GM19324 (cell line): ENCODE measurements around the gene USH2A.

Experiments used
- ATAC-seq: cut with Tn5 transposase; IDR thresholded peaks from one replicate; pipeline ENCODE4 v1.9.1; 2021; ENCODE audit warnings: mild to moderate bottlenecking, moderate library complexity; ENCODE audit not compliant: unreplicated experiment, low FRiP score

The USH2A gene

DNA sequence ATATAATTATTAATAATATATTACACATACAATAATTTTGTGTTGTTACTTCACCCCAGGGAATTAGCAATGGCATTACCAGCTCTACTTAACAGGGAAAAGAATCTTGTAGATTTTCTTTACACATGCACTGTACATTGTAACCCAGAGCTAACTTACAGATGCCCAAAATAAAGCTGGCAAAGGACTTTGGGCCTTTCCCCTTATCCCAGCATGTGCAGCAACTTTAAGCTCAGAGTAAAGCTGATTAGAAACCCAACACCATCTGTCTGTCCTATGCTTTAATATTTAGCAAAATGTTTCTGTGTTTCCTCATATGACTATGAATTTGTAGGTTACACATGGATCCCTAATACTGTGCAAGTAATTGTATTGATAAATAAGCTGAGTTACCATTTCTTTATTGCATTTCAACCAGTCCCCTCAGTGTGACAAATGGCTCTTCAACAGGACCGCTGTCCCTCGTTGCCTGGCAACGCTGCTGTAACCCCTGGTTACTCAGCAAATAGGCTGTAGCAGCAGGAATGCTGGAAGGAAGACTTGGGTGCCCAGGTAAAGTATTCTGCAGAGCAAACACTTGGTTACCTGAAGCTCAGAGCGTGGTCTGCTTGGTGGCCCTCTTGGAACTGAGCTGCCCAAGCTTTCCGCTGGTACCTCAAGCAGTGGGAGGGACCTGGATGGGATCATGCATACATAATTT, at the start of gene USH2A:
TSS of gene USH2A (minus strand) at position 628 of the 700 bp plus-strand sequence. CDS start 1,112 bp downstream, outside the sequence.
- ATAC-seq = no peak

- ATAC-seq = no peak
Observed at GRCh38 chr1:216466162-216466801, 43.0 kb upstream of the USH2A start.

GRCh38 chr1:216464489-216464888, 41.2 kb upstream of the USH2A start:
- ATAC-seq = no peak

DNA sequence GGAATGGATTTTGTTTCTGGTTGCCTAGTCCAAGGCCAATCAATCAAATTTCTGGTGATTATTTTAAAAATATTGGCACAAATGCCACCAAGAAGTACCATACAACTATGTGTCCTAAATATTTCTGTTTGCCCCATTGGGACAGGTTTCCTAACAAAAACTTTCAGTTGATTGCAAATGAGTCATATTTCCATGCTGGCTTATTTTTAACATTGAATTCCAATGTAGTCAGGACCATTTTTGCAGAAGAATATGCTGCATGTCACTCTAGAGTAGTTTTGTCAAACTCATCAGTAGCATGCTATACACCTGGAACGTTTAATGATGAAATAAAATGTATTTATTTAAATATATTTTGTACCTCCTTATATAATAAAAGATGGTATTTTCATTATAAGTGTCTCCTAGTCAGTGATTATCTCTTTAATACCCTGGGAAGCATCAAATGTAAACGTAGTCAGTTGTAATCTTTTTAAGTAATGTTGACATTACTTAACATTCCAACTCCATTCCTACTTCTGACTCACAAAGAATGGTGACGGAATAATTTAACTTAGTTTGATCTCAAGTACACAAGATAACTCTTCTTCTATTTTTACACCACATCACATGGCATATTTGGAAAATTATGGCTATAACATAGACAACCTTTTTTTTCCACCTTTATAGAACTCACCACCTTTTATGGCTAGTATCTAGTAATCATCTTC, 39.0 kb upstream of the USH2A start:
- no peak for ATAC-seq

- no peak for ATAC-seq
Observed at GRCh38 chr1:216461466-216461865, 38.2 kb upstream of the USH2A start.

- no peak for ATAC-seq
Observed at GRCh38 chr1:216459651-216460207, 36.5 kb upstream of the USH2A start.

- no peak for ATAC-seq
Observed at GRCh38 chr1:216458812-216459211, 35.6 kb upstream of the USH2A start.

DNA sequence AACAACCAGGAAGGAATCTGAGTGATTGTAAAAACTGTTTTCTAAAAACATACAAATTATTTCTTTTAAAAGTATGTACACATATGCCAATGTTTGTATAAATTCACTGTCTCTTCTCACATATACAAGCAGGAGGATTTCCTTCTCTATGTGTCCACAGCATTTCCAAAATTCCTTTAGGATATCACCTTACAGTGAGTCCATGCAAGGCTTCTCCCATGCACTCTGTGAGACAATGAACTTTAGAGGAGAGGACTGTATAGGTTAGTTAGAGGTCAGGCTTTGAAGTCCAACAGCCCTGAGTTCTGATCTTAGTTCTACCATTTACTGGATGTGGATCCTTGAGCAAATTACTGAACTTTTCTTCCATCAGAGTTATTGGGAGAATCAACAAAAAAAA, 34.1 kb upstream of the USH2A start:
- ATAC-seq = no peak

GRCh38 chr1:216456682-216457081, 33.4 kb upstream of the USH2A start:
- ATAC-seq = no peak

DNA sequence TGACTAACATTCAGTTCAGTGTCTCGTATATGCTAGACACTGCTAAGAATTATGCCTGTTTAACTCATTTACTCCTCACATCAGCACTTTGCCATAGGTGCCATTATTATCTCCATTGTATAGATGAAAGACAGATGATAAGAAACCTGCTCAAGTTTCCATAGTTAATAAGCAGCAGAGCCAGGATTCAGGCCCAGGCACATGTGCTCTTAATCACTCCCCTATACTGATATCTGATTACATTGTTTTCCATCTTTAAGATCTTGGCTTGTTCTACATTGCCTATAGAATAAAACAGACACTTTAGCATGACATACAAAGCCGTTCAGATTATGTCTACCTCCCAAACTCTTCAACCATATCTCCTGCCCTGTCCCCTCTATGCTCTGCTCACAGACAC, 30.5 kb upstream of the USH2A start:
- ATAC-seq = no peak

DNA sequence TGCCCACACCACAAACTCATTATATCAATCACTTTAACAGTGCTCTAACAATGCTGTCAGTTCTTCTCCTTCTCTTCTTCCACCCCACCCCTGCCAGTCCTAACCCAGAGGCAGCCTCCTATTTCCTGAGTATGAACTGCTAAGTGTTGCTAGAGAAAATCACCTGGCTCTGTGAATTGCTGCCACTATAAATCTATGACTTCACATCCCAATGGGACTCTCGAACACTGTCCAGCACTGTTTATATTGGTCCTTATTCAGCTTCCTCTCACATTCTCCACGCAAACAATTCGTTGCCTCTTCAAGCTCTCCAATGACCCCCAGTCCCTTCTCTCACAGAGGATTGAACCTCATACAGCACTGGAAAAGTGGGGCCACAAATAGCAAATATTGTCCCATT, 27.0 kb upstream of the USH2A start:
- no peak for ATAC-seq

DNA sequence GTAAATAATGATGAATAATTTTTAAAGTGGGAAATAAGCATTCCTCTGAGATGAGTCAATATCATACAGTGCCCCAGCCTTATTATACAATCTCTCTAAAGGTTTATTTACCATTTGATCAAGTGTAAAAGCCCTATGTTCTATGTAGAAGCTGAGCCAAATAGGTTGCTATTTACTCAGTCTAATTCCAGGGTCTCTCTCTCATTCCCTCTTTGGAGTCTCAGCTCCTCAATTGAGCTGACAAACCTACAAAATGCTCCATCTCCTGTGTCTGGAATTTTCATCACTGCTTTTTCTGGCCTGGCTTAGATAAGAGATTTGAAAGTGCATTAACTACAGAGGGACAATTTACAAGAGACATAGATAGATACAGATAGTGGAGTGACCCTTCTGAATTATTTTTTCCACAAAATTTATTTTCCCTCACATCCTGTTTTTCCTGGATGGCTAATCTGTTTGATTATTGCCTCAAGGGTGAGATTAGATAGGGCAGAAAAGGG, 24.8 kb upstream of the USH2A start:
- ATAC-seq = no peak

DNA sequence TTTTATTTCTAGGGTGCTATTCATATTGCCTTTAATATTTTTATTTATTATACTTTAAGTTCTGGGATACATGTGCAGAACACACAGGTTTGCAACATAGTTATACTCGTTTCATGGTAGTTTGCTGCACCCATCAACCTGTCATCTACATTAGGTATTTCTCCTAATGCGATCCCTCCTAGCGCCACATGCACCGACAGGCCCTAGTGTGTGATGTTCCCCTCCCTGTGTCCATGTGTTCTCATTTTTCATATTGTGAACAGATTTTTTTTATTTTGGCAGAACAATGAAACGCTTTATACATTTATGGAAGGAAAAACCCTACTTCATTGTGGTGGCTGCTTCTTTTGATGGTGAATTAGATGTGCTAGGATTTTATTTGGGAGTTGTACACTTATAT, 14.4 kb upstream of the USH2A start:
- ATAC-seq = no peak

DNA sequence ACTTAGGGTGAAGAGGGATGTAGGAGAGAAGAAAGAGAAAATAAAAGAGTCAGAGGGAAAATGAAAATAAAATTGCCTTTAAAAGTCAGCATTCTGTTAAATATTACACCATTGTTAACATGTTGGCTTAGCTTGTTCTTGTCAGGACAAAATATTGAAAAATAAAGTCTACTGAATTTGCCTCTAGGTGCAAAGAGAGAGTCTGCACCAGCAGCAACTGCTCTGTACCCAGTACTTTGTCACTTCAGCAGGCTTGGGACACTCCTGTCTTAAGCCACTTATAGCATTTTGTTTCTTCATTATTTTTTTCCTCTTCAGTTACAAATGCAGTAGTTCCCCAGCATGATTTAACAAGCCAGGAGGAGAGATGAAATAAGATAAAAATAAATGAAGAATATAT, 11.0 kb upstream of the USH2A start:
- ATAC-seq = no peak

DNA sequence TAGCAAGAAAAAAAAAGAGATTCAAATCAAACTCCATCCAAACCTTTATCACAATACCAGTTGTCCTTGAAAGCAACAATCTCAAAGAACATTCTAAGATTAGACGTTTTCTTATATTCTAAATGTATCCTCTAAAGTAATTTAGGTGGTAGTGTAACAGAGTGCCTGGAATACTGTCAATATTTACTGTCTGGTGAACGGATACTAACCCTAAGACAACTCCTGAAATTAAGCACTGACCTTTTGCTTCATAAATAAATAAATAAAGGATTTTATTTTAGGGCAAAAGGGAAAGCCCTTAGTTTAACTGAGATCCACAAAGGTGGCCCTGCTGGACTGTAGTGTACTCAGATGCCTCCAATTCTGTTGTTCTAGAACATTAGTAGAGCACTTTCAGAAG, 9.9 kb upstream of the USH2A start:
- no peak for ATAC-seq

DNA sequence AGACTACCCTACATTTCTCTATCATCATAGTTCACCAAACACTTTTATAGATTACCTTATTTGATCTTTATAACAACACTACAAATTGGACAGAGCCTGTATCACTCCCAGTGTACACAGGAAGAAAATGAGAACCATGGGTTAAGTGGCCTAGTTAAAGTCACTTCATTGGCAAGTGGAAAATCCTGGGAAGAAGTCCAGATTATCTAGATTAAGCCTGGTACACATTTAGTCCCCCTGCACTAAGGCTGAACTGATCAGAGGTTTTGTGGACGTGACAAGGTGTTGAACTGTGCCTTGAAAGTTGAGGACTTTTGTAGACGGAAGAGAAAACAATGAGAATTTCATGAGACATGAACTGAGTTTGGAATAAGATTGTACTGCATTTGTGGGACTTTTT, 7.5 kb upstream of the USH2A start:
- ATAC-seq = no peak

DNA sequence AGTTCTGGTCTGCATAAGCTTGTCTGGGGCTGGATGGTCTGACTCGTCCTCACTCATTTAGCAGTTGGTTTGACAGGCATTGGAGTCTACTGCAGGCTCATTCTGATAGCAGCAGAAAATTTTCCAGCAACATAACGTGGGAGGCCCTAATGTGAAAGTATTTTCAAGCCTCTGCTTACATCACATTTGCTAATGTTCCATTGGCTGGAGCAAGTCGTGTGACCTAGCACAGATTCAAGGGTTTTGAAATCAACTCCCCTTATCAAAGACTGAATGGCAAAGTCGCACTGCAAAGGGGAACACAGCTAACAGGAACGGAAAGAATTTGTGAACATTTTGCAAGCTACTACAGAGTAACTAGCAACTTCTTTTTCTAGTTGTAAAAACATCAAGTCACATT, 2.3 kb upstream of the USH2A start:
- no peak for ATAC-seq

DNA sequence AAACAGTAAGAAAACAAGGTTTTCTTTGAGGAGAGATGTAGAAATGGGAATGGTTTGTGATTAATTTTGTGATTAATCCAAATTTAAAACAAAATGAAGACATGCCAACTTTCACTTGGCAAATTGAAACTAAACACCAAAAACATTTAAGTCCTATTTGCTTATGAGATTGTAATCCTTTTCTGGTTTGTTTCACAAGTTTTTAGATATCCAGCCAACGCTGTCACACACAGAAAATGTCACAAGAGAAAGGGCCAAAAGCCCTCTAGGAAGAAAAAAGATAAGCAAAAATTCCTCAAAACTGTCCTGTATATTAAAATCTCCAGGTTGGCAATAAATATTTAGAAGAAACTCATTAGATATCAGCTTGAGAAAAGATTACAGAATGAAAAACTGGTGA, 2.5 kb downstream of the USH2A start:
- no peak for ATAC-seq

DNA sequence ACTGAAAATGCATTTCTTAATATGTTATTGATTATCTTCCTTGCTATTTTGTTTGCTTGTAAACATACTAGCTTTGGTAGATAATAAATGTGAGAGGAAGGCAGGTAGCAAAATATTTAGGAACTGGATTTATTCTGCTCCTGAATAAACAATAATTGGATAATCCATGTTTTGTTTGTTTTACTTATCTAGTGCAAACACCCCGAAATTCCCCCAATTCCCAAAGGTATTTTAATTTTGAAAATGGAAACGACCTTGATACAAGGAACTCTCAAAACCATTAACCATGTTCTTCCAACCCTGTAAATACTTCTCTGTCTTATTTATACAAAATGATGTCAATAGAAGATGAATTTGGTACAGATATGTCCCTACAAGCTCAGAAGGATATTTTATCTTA, 3.0 kb downstream of the USH2A start:
- ATAC-seq = no peak

DNA sequence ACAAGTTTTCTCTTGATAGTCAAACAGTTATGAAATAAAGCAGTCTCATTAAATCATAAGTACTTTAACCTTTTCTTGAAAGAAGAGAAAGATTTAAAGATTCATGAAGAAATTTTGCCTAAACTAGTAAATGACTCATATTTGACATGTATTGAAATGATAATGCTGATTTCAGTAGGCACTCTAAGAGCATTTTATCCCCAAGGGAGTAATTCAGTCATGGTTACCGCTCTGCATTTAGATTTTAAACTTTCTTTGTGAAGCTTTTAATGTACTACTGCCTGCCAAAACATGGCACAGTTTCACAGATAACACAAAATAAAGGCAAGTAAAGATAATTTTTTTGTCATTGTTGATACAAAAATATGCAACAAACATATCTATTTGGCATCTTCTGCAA, 6.8 kb downstream of the USH2A start:
- no peak for ATAC-seq

DNA sequence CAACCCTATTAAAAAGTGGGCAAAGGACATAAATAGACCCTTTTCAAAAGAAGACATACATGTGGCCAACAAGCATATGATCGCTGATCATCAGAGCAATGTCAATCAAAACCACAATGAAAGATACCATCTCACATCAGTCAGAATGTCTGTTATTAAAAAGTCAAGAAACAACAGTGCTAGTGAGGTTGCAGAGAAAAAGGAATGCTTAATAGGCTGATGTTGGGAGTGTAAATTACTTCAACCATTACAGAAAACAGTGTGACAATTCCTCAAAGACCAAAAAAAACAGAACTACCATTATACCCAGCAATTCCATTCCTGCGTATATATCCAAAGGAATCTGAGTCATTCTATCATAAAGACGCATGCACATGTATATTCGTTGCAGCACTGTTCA, 13.2 kb downstream of the USH2A start:
- no peak for ATAC-seq
